ENCODE results near the gene YES1.
"Not testable (repeated sequence)": the region's sequence is repeated elsewhere in the genome, so short reads cannot be mapped to it uniquely, and the experiment has no call there.

The YES1 gene

DNA sequence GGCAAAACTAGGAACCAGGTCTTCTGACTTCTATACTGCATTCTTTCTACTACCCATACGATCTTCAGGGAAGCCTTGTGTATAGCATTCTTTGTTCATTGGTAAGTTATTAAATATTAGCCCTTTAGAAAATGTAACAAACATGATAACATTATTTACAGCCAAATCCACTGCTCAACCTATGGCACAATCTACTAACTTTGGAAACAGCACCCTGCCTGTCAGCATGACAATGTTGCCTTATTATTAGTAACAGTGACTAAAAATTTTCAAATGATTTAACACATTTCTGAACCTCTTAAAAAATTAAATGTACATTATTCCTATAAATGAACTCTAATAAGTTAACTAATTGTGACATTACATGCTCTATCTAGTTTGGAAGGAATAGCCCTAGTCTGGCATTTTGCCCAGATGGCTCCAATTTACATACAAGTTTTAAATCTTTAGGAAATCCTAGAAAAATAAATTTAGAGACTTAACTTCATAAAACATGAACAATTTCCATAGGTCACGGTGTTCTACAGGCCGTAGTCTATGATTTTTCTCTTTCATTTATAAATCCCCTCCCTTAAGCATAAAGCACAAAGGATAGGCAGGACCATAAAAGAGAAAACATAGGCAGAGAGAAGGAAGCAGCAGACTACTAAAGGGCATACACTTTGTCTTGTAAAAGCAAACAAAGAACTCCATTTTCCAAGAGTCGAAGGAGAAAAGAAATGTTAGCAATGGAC, 33.7 kb downstream of the YES1 start:
- Histone ChIP-seq H3K4me3 (ENCODE audit: low read depth, low read length) (no peak overlapping the region), H3K36me3 (ENCODE audit: control insufficient read depth, insufficient read depth, low read length) (no peaks in the 10 kb centered on the region), H3K27ac (no peak overlapping the region), H3K9ac (no peak overlapping the region), H3K79me2 (peaks cover 20% of the 10 kb centered on the region), H3K9me3 (ENCODE audit: control insufficient read depth, low read length) (no peaks in the 10 kb centered on the region), H3K27me3 (ENCODE audit: control insufficient read depth, insufficient read depth, low read length) (no peaks in the 10 kb centered on the region), H3K4me1 (peaks cover 24% of the 10 kb centered on the region), H3K4me2 (ENCODE audit: low read length) (no peak overlapping the region), H2AFZ (no peak overlapping the region)
- TF ChIP-seq CTCF (IDR thresholded peaks at IDR 0.05), result no peak

DNA sequence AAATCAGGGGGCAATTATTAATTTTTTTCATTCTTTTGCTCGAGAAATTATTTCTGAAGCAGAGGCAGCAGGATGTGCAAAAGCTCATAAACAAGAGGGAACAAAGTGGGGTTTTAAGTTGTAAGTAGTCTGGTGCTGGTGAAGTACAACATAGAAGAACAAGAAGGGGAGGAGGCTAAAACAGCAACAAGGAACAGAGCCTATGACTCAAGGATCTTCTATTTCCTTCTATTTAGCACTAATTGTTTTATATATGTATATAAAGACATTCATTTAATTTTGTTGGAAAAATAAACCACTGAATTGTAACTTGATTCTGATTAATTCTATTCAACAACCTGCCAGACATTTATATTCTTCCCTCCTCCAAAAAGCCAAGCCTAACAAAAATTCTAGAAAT, 35.0 kb downstream of the YES1 start:
- H3K4me2 ChIP-seq (ENCODE audit: low read length), result no peak overlapping the region
- H3K9me3 ChIP-seq (ENCODE audit: control insufficient read depth, low read length), result no peaks in the 10 kb centered on the region
- H2AFZ ChIP-seq, result no peak overlapping the region
- H3K4me1 ChIP-seq, result peaks cover 21% of the 10 kb centered on the region
- no peak for TF ChIP-seq CTCF (IDR thresholded peaks at IDR 0.05)
- H3K36me3 ChIP-seq (ENCODE audit: control insufficient read depth, insufficient read depth, low read length), result no peaks in the 10 kb centered on the region
- H3K4me3 ChIP-seq (ENCODE audit: low read depth, low read length), result no peak overlapping the region
- H3K27ac ChIP-seq, result no peak overlapping the region
- no peak overlapping the region for H3K9ac ChIP-seq
- no peaks in the 10 kb centered on the region for H3K27me3 ChIP-seq (ENCODE audit: control insufficient read depth, insufficient read depth, low read length)
- peaks cover 20% of the 10 kb centered on the region for H3K79me2 ChIP-seq

GRCh38 chr18:776044-776443, 36.0 kb downstream of the YES1 start:
- Histone ChIP-seq H3K79me2 (peaks cover 16% of the 10 kb centered on the region), H3K4me1 (peaks cover 13% of the 10 kb centered on the region)
- H3K9me3 ChIP-seq (ENCODE audit: control insufficient read depth, low read length); H3K27me3 ChIP-seq (ENCODE audit: control insufficient read depth, insufficient read depth, low read length); H2AFZ ChIP-seq; H3K27ac ChIP-seq; H3K4me2 ChIP-seq (ENCODE audit: low read length); H3K36me3 ChIP-seq (ENCODE audit: control insufficient read depth, insufficient read depth, low read length); H3K9ac ChIP-seq; H3K4me3 ChIP-seq (ENCODE audit: low read depth, low read length): not testable (repeated sequence)

DNA sequence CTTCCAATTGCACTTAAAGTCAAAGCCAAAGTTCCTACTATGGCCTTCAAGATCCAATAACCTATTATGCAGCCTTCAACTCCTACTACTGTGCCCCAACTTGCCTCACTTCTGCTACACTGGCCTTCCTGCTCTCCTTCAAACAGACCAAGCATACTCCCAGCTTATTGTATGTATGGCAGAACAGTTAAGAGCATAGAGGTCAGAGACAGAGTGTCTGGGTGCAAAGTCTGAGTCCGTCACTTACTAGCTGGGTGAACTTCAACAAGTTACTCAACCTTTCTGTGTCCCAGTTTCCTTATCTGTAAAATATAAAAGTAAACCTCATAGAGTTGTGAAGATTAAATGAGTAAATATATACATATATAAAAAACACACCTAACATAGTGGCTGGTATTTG, 37.2 kb downstream of the YES1 start:
- Histone ChIP-seq H3K27me3 (ENCODE audit: control insufficient read depth, insufficient read depth, low read length) (no peaks in the 10 kb centered on the region), H3K36me3 (ENCODE audit: control insufficient read depth, insufficient read depth, low read length) (no peaks in the 10 kb centered on the region), H3K9me3 (ENCODE audit: control insufficient read depth, low read length) (no peaks in the 10 kb centered on the region), H3K9ac (no peak overlapping the region), H3K79me2 (peaks cover 8% of the 10 kb centered on the region), H3K4me1 (peaks cover 8% of the 10 kb centered on the region), H2AFZ (no peak overlapping the region), H3K4me3 (ENCODE audit: low read depth, low read length) (no peak overlapping the region), H3K27ac (no peak overlapping the region), H3K4me2 (ENCODE audit: low read length) (no peak overlapping the region)
- no peak for TF ChIP-seq CTCF (IDR thresholded peaks at IDR 0.05)

- Histone ChIP-seq H3K79me2 (peaks cover 8% of the 10 kb centered on the region), H3K27ac (no peak overlapping the region), H3K27me3 (ENCODE audit: control insufficient read depth, insufficient read depth, low read length) (no peaks in the 10 kb centered on the region), H2AFZ (no peak overlapping the region), H3K9me3 (ENCODE audit: control insufficient read depth, low read length) (no peaks in the 10 kb centered on the region), H3K4me3 (ENCODE audit: low read depth, low read length) (no peak overlapping the region), H3K9ac (no peak overlapping the region), H3K4me2 (ENCODE audit: low read length) (no peak overlapping the region), H3K36me3 (ENCODE audit: control insufficient read depth, insufficient read depth, low read length) (no peaks in the 10 kb centered on the region), H3K4me1 (peaks cover 12% of the 10 kb centered on the region)
- TF ChIP-seq CTCF (IDR thresholded peaks at IDR 0.05), result no peak
Measured at GRCh38 chr18:773980-774624, 37.9 kb downstream of the YES1 start.
